HG03460 (cell line): ENCODE data around the gene PRKCSH.
"Not testable (repeated sequence)": the region's sequence is repeated elsewhere in the genome, so short reads cannot be mapped to it uniquely, and the experiment has no call there.

ENCODE experiments used
- ATAC-seq: cut with Tn5 transposase; IDR thresholded peaks from one replicate; pipeline ENCODE4 v1.9.1; 2021; ENCODE audit not compliant: unreplicated experiment

The PRKCSH gene

DNA sequence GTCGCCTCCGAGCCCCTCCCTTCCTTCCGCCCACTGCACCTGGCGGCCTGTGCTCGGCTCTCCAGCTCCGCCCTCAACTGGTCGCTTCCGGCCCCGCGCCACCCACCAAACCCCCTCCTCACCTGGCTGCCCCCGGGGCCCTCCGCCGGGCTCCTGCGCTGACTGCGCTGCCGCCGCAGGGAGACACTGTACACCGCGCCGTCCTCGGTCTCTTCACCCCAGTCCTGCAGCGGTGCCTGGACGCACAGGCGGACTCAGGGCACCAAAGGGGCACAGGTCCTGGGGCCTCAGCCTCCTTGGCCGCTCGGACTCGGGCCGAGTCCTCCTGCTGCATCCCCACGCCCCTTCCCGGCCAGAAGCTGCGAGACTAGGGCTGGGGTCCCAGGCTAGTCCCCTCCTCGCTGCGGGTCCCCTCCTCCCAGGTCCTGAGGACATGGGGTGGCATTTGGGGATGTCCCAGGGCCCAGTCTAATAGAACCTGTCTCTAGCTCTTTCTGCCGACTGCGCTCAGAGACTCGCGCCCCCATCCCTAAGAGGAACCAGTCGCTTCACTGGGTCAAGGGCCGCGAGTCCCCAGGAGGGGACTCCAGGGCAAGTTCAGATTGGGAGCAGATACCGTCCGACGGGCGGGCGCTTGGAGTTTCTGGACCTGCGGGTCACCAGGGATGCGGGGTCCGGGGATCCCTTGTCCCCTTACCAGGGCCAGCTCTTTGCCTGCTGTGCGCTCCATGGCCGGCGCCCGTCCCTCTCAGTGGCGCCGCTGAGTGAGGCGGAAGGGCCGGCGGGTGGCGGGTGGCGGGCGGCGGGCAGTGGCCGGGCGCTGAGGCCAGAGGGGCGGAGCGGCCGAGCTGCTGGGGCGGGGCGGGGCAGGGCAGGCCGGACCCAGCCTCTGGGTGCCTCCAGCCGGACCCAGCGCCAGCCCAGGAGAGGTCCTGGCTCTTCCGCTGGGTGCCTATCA is 16.6 kb upstream of the PRKCSH start, which contains the start of gene RGL3:
TSS of gene RGL3 (minus strand) at position 766 of the 958 bp plus-strand sequence. CDS start at position 730, 36 bp downstream.
- no peak for ATAC-seq

DNA sequence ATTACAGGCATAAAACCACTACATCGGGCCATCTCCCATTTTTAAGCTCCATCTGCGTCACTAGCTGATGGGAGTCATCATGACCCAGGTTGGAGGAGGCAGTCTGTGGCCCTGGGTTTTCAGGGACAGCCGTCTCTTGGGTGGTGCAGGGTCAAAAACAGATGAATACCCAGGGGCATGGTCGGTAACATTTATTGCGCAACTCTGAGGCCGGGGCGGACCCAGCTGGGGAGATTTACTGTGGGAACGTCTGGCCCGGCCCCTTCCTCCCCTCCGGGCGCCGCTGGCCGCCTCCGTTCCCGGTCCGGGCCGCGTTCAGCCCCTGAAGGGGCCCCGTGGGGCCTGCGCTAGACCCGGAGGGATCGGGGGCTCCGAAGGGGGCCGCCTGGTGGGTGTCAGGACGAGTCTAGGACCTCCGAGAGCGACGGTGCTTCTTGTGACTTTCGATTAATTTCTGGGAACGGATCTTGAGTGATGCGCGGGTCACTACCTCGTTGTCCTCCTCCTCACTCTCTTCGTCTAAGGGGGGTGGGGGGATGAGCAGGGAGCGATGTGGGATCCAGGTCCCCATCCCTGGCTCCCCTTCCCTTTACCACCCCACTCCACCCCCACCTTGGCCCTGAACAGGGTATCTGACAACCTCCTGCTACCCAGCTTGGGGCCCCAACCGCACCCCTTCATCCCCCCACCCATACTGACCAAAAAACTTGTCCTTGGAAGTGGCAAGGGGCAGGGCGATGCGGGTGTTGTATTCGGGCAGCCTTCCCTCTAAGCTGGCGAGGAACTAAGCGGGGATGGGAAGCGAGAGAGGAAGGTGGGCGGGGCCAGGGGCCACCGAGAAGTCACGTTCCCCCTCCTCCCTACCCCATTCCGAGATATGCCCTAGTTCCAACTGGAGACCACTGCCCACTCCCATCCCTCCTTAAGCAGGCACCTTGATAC is 14.7 kb upstream of the PRKCSH start:
- ATAC-seq, result no peak

DNA sequence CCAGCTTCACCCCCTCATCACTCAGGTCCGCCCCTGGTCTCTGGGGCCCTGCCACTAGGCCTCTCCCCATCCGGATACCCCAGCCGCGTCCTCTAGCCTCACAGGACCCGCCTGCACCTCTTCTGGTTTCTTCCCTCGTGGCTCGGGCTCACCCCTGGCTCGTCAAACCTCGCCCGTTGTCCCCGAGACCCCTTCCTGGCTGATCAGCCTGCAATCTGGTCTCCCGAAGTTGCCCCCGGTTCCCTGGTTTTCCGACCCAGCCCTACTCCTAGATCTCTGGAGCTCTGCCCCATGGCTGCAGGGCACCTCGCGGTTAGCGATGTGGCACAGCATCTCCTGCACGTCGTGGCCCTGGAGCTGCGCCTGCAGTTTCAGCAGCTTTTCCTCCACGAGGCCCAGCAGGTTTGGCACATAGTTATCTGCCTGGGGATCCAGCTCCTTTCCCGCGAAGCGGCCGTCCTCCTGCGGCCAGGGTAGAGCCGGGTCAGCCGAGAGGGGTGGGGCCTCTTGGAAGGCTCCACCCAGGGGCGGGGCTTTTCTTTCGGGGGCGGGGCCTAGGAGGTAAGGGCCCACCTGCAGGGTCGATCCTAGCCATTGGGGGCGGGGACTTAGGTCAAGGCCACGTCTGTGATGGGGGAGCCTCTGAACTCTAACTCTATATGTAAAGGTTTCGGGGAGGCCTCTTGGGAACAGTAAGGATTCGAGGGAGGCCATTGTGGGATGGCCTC is 13.9 kb upstream of the PRKCSH start:
- peak; percentile 49 for ATAC-seq

DNA sequence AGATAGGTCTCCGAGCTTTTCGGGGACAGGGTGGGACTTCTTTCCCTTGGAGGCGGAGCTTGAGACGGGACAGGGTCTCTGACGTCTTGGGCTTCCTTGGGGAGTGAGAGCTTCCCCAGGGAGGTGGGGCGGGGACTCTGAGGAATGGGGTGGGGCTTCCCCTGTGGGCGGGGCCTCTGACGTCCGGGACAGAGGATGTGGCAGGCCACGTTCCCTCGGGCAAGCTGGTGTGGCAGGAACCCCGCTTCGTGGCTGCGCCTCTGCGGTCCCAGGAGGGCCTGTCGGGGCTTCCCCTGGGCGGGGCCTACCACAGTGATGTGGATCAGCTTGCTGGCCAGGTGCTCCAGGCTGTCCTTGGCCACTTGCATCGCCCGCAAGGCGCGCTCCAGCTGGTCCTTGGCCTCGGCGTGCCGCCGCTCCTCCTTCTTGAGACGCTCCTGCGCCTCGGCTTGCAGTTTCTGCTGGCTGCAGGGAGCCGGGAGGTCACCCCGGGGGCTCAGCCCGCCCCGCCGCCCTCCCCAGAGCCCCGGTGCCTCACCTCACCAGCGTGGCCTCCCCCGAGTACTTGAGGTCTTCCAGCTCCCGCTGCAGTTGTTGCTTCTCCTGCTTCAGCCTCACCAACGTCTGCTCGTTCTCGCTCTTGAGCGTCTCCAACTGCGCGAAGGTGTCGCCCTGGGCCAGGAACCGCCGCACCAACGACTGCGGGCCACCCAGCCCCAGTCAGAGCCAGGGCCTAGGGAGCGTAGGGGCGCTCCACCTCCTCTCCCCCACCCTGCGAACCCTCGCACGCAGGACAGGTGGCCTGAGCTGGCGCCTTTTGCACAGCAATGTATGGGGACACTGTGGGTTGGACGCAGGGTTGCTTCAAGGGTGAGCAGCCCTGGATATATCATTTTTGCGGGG is 13.0 kb upstream of the PRKCSH start:
- peak; percentile 56 for ATAC-seq

DNA sequence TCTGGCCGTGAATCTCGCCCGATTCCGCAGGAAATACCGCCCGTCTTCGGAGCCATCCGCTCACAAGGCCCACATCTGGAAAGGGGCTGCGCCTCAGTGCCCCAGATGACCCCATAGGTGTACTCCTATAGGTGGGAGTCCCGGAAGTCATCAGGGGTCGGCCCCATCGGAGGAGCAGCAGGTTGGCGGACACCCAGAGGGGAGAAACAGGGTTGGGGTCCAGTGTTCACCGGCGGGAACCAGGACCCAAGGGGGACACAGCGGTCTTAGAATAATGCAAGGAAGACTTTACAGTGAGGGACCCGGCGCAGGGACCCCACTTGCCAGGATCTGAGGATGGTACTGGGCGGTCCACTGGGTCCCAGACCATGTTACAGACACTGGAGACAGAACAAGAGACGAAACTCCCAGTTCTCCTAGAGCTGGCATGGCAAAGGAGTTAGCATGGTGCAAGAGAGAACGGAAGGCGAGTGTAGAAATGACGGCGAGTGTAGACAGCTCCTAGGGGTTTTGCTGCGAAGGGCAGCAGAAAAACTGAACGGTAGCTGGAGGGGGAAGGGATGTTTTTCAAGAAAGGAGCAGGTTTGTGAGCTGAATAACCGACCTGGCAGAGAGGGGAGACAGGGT is 12.2 kb upstream of the PRKCSH start:
- ATAC-seq, result no peak

DNA sequence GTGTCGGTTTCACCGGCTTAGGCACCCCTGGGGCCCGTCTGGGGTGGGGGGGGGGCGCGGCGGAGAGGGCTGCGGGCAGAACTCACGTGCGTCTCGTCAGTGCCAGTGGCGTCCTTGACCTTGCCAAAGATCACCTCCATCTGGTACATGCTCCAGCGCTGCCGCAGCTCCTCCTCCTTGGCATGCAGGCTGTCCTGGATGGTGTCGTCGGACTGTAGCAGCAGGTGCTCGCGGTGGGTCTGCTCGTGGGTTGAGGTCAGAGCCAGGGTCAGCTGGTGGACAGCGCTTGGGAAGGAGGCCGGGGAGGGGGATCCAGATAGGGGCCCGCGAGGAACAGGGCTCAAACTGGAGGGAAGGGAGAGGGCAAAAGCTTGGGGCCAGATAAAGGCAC is 11.6 kb upstream of the PRKCSH start:
- ATAC-seq, result no peak

DNA sequence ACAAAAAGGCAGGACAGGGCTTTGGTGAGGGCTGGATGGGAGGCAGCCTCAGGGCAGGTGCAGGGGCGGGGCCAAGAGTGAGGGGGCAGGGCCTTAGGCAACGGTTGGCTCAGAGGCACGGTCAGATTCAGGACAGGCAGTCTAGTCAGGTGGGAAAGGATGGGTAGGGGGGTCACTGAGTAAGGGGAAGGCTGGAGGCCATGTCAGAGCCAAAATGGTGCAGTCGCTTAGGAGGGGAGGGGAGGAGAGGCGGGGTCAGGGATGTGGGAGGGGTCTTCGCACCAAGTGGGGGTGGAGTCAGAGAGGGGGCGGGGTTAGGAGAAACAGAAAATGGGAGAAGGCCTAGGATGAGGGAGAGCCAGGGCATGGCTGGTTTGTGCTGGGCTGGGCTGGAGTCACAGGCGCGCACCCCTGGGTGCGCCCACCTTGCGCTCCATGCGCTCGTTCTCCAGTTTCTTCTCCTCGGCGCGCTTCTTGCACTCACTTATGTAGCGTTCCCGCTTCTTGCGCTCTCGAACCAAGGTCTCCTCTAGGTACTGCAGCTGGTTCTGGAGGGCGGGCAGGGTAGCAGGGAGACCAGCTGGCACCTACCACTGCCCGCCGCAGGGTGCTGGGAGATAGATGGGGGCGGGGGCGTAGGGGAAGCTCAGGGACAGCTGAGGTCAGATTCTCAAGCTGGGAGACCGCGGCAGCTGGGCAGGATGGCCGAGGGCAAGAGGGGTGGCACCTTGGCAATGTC is 9.5 kb upstream of the PRKCSH start:
- ATAC-seq, result no peak

DNA sequence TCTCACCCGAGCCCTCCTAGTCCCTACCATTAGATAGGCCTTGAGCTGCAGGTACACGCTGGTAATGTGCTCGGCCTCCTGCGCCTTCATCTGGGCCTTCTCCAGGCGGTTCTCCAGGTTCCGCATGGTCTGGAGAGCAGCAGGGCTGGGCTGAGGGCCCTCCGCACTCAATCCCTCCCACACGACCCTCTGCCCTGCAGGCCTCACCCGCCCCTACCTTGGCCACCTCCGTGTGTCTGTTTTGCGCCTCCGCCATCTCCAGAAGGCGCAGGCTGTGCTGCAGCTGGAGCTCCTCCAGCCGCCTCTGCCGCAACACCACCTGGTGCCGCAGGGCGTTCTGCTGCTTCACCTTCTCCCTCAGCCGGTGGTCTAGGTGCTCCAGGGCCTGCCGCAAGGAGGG is 8.8 kb upstream of the PRKCSH start:
- ATAC-seq, result no peak

DNA sequence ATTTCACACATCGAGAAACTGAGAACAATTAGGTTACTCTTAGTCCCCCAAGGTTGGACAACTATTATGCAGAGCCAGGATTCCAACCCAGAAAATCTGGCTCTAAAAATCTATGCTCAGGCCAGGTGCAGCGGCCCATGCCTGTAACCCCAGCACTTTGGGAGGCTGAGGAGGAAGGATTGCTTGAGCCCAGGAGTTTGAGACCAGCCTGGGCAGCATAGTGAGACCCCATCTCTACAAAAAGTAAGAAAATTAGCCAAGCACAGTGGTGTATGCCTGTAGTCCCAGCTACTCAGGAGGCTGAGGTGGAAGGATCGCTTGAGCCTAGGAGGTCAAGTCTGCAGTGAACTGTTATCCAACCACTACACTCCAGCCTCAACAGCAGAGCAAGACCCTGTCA is 1.9 kb upstream of the PRKCSH start:
- ATAC-seq, result not testable (repeated sequence)

DNA sequence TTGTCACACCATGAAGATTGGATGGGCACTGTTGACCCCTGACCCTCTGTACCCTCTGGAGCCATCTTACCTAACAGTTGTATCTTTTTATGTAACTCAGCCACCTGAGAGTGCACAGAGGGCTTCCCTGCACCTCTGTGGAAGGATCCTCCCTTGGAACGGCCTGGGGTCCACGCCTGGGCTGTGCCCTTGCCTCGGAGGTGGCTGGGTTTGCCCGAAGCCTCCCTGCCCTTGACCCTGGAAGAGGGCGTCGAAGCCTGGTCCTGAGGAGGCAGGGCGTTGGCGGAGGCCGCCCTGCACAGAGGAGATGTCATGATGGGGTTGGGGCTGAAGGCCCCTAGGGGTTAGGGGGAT is 755 bp upstream of the PRKCSH start:
- no peak for ATAC-seq

DNA sequence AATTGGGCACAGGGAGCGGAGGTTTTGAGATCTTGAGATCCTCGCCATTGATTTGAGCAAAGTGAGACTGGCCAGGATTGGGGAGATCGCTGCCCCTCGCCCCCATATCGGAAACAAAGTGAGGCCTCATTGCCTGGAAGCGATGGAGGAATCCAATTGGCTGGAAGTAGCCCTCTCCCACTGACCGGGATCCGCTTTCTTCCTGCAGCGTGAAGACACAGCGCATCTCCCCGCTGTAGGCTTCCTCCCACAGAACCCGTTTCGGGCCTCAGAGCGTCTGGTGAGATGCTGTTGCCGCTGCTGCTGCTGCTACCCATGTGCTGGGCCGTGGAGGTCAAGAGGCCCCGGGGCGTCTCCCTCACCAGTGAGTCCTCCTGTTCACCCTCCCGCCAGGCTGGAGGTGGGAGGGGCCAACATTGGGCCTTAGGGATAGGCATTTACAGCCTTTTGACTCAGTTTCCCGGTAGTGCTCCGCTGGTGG is 438 bp downstream of the PRKCSH start:
- ATAC-seq, result no peak

DNA sequence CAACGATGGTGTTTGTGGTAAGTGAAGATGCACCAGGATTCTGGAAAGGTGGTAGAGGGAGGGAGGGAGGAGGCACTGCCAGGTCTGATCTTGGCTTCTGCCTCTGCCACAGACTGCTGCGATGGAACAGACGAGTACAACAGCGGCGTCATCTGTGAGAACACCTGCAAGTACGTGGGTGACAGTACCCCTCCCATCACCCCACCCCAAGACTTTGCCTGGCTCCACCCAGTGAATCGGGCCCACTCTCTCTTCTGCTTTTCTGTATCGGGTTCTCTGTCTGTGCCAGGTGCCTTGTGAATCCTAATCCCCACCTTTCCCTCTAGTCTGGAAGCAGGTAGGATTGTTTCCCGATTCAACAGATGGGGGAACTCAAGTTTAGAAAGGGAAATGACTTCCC is 2.5 kb downstream of the PRKCSH start:
- ATAC-seq, result no peak

DNA sequence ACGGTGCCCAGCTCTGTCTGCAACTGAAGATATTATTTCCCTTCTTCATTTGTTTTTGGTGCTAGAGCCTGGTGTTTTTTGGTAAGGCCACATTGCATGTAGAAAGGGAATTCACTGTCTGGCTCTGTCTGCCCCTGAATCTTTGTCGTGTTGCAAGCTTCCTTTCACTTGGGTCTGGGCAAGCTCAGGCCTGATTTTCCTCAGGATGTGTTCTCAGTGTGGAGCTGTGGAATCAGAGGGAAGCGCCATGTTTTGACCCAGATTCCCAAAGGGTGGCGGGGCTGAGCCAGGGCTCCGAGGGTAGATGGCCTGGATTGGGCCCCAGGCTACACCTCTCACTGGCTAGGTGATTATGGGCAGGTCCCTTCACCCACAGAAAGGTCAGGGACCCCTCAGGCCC is 8.6 kb downstream of the PRKCSH start:
- no peak for ATAC-seq

DNA sequence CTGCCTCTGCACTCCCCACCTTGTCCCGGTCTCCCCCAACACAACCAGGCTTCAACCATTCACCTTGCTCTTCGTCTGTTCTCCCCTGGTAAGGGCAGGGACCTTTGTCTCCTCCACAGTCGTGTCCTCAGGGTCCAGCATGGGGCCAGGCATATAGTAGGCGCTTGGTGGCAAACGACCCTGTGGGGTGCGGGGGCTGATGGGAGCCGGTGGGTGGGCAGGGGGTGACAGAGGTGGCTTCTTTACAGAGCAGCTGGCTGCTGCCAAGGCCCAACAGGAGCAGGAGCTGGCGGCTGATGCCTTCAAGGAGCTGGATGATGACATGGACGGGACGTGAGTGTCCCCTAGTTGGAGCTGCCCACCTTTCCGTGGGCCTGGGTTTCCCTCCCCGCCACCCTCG is 9.7 kb downstream of the PRKCSH start:
- ATAC-seq, result no peak

DNA sequence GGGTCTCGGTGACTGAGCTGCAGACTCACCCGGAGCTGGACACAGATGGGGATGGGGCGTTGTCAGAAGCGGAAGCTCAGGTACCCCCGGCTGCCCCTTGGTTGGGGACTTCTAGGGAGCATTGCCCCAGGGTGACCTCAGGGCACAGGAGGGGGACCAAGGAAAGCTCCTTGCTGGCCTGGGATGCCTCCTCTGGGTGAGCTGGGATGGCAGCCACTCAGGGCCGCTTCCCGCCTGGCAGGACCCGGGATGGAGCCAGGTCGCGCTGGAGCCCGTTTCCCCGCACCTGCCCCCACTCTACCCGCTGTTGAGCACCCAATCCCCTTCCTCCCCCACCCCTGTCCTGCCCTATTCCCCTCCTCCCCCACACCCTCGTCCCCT is 10.8 kb downstream of the PRKCSH start:
- ATAC-seq, result no peak

DNA sequence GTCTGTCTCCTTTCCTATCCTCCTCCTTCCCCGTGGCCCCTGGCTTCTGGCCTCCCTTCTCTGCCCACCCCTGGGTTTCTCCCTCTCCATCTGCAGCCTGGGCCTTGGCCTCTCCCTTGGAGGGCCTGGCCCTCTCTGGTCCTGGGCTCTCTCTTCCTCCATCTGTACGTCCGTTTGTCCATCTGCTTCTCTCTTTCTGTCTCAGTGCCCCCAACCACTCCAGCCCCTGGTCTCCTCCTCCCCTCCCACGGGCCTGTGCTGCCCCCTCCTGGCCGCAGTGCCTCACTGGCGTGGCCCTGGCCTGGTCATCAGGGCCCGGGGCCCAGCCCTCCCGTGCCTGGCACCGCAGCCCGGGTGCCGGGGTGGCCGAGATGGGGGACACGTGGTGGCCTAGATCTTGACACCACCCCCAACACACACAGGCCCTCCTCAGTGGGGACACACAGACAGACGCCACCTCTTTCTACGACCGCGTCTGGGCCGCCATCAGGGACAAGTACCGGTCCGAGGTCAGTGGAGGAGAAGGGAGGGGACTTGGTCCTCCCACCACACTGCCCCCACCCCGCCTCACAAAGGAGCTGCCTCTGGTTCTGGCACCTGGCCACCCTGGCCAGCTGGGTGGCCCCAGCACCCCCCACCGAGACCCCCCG is 11.3 kb downstream of the PRKCSH start:
- no peak for ATAC-seq

DNA sequence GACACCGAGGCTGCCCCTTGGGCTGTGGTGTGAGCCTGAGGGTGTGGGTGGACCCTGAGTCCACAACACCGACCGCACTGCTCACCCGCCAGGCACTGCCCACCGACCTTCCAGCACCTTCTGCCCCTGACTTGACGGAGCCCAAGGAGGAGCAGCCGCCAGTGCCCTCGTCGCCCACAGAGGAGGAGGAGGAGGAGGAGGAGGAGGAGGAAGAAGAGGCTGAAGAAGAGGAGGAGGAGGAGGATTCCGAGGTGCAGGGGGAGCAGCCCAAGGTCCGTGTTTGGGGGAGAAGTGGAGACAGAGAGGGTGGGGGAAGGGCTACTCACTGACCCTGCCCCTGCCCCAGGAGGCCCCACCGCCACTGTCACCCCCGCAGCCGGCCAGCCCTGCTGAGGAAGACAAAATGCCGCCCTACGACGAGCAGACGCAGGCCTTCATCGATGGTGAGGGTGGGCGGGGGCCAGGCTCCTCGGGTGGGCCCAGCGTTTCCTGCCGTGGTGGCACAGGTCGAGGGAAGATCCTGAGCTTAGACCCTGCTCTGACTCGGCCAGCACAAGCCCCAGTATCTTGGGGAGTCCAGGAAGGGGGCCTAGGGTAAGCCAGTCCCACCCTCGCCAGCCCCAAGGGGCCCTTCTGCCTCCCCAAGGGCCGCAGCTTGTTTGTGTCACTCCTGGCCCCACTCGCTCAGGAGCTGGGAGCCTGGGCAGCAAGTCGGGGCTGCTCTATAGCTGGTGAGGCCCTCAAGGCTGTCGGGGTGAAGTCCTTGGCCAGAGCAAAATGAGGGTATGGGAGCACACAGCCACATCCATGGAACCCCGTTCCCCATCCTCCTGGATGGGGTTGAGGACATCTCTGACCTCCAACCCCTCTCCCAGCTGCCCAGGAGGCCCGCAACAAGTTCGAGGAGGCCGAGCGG is 12.2 kb downstream of the PRKCSH start:
- ATAC-seq, result no peak
